GM10248 (cell line): ENCODE measurements around the gene BSN.
A peak's percentile ranks its signal among the peaks of the same experiment; 100 is the strongest.
"Not testable (repeated sequence)": the region's sequence is repeated elsewhere in the genome, so short reads cannot be mapped to it uniquely, and the experiment has no call there.

Experiments
- CTCF ChIA-PET: fragments of 300-600 bp; sonication (Branson Sonifier 250); formaldehyde crosslinking; extraction: SDS; loops from one replicate; lab custom pipeline; 2021; ENCODE audit warnings: antibody characterized with exemption; lab: Yijun Ruan, JAX
- POLR2A ChIA-PET: fragments of 350-650 bp; sonication (Branson Sonifier 250); formaldehyde crosslinking; extraction: SDS; loops from one replicate; lab custom pipeline; 2020; ENCODE audit warnings: antibody characterized with exemption; lab: Yijun Ruan, JAX
- DNase-seq: peaks from one replicate; pipeline ENCODE4 v3.0.0; 2012; ENCODE audit errors: extremely low spot score
- TF ChIP-seq, protein P1 (sequence below): IDR thresholded peaks from 2 replicates; pipeline ENCODE4 v1.5.1; 2012; ENCODE audit warnings: mild to moderate bottlenecking, low read depth; ENCODE audit errors: extremely low read depth, missing control alignments, control extremely low read depth

The BSN gene

DNA sequence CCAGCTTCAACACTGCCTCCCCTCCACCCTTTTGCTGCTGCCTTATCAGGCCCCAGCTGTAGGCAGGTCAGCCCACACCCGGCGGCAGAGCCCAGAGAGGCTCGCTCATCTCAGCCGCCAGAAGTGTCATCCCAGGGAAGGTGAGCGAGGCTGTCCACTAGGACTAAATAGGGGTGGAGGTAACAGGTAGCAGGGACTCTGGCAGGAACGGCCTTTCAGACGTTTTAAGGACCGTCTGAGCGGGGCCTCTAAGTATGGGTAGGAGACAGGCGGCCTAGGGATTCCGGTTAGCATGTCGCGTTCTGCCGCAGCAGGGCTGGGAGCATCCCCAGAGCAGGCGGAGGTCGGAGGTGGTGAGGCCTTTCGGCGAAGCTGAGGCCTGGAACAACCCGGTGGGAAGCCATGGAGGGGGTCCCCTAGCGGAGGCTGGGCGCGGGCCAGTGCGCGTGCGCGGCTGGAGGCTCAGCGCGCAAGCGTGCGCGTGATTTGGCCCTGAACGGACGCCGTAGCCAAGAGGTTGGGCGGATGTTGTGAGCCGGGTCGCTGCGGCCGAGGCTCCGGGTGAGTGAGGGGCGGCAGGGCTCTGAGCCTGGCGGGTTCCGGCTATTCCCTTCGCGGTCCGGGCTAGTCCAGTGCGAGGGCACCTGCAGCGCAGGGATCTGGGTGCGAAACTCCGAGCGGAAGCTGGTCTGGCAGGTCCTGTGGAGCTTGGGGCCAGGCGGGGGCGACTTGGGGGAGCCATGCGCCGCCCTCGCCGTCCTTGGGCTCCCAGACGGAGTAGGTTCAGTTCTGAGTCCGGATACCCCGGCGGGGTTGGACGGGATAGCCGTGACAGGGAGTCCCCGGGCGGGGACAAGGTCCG, 135.0 kb downstream of the BSN start, which contains the start of the genes MST1 and RNF123:
Gene MST1, minus strand, starts transcription at position 429 of the 862 bp plus-strand sequence. CDS start 783 bp downstream, outside the sequence.
Gene RNF123, plus strand, starts transcription at position 512 of the 862 bp plus-strand sequence. CDS start 1,609 bp downstream, outside the sequence.
- TF ChIP-seq, protein P1, sequence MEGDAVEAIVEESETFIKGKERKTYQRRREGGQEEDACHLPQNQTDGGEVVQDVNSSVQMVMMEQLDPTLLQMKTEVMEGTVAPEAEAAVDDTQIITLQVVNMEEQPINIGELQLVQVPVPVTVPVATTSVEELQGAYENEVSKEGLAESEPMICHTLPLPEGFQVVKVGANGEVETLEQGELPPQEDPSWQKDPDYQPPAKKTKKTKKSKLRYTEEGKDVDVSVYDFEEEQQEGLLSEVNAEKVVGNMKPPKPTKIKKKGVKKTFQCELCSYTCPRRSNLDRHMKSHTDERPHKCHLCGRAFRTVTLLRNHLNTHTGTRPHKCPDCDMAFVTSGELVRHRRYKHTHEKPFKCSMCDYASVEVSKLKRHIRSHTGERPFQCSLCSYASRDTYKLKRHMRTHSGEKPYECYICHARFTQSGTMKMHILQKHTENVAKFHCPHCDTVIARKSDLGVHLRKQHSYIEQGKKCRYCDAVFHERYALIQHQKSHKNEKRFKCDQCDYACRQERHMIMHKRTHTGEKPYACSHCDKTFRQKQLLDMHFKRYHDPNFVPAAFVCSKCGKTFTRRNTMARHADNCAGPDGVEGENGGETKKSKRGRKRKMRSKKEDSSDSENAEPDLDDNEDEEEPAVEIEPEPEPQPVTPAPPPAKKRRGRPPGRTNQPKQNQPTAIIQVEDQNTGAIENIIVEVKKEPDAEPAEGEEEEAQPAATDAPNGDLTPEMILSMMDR: peak; percentile 31
- CTCF ChIA-PET: interaction anchor here (0.6 to 1.3 kb wide), 3 partner anchors 29 to 448 kb away, joined by 3 to 4 read pairs (median 3); no protein-coding TSS in a partner anchor
- POLR2A ChIA-PET: no interaction called here
- peak; percentile 93 for DNase-seq

DNA sequence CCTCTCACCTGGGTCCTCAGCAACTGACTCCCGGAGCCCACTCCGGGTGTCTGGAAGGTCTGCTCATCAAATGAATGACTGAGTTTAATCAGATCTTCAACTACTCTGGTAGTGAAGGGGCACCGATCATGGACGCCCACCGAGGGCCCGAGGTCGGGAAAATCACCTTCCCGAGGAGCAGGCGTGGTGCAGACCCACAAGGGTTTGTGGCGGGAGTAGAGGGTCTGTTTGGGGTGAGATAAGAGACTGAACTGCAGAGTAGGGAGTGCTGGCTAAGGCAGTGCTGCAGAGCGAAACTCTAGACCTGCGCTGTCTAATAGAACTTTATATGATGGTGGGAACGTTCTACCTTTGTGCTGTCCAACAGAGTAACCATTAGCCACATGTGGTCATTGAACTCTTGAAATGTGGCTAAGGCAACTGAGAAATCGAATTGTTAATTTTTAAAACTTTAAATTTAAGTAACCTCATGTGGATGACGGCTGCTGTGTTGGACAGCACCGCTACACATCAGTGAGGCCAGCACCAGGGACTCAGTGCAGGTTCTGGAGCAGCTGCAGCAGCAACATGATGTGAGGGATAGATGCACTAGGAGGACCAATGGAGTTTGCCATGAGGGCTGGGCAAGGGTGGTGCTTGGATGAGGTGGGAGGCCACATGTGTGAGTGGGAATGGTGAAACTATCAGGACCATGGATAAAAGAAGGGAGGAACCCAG, 135.8 kb downstream of the BSN start:
- DNase-seq, POLR2A ChIA-PET: not testable (repeated sequence)
- CTCF ChIA-PET: interaction anchor here (1.0 to 1.3 kb wide), 2 partner anchors 29 to 150 kb away, joined by 3 to 4 read pairs; no protein-coding TSS in a partner anchor

DNA sequence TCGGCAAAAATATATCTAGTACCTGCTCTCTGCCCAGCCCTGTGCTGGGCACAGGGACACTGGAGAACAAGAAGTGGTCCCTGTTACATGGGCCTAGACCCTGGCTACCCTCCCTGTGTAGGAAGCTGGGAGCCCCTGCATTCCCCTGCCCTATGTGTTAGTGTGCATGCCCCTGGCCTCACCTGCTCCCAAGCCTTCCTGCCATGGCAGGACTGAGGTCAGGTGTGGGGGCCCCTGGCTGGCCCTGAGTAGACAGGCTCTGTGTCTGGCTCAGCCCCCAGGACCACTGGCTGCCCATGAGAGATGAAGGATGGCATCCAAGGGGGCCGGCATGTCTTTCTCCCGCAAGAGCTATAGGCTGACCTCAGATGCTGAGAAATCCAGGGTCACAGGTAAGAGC, 136.6 kb downstream of the BSN start:
- CTCF ChIA-PET, POLR2A ChIA-PET: not testable (repeated sequence)

DNA sequence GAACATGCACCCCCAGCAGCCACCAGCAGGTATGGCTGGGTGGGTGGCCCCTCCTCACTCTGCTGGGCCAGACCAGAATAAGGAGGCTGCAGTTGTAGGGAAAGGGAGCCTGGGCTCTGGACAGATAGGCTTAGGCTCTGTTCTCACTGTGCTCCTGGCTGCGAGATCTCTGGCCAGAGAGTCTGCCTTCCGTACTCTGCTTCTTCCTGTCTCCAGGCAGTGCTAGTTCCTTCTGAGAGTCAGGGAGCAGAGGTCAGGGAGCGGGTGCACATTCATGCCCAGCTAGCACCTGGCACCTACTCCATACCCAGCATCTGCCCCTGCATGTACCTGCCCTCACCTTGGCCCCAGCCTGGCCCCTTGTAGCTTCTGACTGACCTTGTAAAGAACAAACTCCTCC, 137.2 kb downstream of the BSN start:
- POLR2A ChIA-PET, CTCF ChIA-PET, DNase-seq: not testable (repeated sequence)

More for the DNA sequence above, 136.6 kb downstream of the BSN start:
- DNase-seq: not testable (repeated sequence)

DNA sequence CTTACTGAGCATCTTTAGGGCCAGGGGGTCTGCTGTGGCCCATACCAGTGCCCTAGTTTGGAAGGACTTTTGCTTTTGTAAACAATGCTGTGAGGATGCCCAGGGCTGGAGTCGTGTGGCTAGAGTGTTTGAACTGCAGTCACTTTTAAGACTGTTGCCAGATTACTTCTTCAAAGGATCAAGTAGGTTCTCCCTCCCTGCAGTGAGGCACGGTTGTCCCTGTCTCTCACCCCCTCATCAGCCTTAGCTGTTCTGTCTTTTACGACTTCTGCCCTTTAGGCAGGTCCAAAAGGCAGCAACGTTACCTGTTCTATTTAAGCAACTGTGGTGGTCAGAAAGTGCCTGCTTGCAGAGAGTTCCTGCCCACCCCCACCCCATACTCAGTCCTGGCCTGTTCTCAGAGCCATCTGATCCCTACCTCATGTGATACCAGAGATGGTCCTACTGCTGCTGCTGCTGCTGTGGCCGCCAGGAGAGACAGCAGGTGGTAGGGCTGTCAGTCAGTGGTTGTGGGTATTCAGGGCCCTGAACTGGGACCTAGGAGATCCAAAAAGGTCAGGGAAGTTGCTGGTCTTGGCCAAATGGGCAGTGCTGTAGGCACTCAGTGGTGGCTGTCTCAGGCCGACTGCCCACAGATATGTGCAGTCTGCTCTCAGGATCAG, 140.3 kb downstream of the BSN start:
- POLR2A ChIA-PET, DNase-seq, CTCF ChIA-PET: not testable (repeated sequence)

DNA sequence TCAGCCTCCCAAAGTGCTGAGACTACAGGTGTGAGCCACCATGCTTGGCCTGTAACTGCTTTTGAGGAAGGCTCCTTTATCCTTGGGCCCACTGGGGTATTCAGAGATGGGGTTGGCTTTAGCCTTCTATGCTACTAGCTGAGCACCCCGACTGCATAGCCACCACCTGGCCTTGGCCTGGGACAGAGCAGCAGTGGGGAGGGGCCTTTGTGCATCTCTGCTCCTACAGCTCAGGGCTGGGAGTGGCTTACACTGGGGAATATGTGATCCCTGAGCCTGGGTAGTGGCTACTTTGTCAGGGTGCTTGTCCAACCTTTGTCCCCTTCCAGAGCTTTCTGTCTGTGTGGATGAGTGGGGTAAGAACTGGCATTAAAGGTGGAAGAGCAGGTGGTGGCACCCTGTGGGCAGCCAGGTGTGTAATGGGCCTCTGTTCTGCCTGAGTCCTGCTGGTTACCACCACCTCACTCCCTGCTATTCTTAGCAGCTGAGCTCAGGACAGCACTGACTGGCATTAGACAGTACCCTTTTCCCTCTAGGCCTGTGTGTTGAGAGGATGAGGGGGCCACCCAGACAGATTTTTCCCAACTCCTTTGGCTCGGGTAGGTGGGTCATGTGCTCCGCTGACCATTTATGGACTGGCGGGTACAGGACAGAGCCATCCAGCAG, 141.2 kb downstream of the BSN start:
- POLR2A ChIA-PET: interaction anchor here (0.5 kb wide), 1 partner anchor 772 kb away, joined by 5 read pairs; no protein-coding TSS in a partner anchor
- CTCF ChIA-PET, DNase-seq: not testable (repeated sequence)

DNA sequence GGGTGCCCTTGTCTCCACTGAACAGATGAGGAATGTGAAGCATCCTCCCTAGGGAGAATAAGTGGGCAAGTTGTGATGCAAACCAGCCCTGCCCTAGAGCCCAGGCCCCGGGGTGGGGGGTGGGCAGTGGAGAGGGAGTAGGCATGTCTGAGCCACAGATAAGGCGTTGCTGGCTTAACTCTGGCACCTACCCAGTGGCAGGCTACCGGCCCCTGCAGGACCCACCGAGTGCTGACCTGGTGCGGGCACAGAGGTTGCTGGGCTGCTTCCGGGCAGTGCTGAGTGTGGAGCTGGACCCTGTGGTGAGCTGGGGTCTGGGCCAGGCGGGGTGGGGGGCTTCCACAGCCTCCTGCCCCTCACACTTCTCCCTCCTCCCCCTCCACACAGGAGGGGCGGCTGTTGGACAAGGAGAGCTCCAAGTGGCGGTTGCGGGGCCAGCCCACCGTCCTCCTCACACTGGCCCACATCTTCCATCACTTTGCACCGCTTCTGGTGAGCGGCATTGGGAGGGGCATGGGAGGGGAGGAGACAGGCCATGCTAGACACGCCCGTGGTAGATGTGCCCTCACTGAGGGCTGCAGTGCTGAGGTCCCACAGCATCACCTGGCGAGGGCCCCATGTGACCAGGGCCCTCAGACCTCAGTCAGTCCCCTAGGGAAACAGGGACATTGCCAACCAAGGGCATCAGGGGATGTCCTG, 145.2 kb downstream of the BSN start:
- TF ChIP-seq, protein P1: no peak
- CTCF ChIA-PET: interaction anchor here (1.3 kb wide), 1 partner anchor 160 kb away, joined by 5 read pairs; no protein-coding TSS in a partner anchor
- POLR2A ChIA-PET: no interaction called here
- DNase-seq: no peak

DNA sequence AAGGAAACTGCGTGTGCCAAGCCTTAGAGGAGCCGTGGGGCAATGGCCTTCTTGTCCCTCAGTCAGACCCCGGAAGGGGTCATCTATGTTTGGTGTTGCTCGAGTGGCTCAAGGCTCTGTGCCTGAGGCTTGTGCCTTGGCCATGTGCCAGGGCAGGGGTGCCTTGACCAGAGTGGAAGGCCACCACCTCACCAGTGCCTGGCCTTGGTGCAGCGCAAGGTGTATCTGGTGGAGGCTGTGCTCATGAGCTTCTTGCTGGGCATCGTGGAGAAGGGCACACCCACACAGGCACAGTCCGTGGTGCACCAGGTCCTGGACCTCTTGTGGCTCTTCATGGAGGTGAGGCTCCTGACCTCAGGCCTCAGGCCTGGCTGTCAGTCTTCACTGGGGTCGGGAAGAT, 145.7 kb downstream of the BSN start:
- TF ChIP-seq, protein P1: no peak
- no peak for DNase-seq
- CTCF ChIA-PET: interaction anchor here (1.3 to 5.0 kb wide), 2 partner anchors 19 to 160 kb away, joined by 5 to 37 read pairs; partner anchors contain the start of gene AMIGO3
- POLR2A ChIA-PET: no interaction called here
